ENCODE measurements around the gene CTSD.

CTSD gene

DNA sequence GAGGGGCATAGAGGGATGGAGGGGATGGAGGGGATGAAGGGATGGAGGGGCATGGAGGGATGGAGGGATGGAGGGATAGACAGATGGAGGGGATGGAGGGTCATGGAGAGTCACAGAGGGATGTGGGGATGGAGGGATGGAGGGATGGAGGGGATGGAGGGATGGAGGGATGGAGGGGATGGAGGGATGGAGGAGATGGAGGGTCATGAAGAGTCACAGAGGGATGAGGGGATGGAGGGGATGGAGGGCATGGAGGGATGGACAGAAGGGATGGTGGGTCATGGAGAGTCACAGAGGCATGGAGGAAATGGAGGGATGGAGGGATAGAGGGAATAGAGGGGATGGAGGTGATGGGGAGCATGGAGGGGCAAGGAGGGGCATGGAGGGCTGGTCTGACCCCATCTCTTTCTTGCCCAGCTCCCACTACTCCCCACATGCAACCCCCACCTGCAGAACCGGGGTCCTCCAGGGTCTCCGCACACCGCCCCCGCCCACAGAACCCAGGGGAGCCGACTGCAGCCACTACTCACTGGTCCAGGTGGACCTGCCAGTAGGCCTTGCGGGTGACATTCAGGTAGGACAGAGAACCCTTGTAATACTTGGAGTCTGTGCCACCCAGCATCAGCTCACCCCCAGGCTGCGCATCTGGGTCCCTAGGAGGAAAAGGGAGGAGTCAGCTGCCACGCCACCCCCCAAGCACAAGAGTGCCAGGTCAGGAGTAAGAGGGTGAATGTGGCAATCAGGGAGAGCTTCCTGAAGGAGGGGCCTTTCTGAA, 9.2 kb downstream of the CTSD start:
- DNase-seq: no peak

DNA sequence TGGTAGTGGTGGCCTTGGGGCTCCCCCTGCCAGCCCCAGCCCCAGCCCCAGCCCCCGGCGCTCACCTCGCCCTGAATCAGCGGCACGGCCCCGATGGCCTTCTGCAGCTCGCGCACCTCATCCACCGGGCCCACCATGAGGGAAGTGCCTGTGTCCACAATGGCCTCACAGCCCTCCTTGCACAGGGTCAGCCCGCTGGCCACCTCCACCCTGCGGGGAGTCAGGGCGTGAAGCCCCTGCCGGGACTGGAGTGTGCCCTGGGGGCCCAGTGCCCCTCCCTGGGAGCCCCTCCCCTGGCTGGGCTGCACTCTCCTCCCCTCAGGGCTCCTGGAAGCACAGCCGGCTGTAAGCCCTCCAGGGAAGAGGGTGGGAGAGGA, 9.8 kb downstream of the CTSD start:
- DNase-seq: peak; percentile 29

DNA sequence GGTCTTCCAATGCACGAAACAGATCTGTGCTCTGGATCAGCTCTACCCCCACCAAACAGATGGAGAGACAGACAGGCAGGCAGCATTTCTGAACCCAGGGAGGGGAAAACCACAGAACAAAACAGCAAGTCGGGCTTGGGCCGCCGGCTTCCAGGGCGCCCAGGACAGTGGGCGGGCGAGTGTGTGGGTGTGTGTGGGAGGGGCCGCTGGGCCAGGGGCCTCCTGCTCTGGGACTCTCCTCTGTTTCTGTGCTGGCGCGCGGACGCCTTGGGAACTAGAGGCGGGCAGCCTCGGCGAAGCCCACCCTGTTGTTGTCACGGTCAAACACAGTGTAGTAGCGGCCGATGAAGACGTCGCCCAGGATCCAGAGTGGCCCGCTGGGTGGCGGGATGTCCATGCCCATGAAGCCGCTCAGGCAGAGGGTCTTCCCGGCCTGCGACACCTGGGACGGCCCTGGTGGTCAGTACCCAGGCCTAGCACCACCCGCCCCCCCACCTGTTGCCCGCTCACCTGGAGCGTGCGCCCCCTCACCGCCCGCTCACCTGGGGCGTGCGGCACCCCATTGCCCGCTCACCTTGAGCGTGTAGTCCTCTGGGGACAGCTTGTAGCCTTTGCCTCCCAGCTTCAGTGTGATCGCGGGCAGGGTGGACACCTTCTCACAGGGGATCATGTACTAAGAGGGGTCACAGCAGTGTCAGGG, 10.3 kb downstream of the CTSD start:
- no peak for DNase-seq

DNA sequence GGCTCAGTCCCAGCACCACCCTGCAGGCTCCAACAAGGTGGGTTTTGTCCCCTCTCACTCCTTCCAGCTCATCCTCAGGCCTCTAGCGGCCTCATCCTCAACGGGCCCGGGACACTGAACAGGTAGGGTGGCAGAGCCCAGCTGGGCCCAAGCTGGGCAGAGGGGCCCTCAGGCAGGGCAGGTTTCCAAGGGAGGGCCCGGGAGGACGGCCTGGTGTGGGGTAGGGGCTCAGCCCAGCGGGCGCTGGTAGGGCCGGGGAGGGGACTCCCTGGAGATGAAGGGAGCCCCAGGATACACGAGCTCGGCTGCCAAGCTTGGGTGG, 10.9 kb downstream of the CTSD start:
- DNase-seq: no peak

DNA sequence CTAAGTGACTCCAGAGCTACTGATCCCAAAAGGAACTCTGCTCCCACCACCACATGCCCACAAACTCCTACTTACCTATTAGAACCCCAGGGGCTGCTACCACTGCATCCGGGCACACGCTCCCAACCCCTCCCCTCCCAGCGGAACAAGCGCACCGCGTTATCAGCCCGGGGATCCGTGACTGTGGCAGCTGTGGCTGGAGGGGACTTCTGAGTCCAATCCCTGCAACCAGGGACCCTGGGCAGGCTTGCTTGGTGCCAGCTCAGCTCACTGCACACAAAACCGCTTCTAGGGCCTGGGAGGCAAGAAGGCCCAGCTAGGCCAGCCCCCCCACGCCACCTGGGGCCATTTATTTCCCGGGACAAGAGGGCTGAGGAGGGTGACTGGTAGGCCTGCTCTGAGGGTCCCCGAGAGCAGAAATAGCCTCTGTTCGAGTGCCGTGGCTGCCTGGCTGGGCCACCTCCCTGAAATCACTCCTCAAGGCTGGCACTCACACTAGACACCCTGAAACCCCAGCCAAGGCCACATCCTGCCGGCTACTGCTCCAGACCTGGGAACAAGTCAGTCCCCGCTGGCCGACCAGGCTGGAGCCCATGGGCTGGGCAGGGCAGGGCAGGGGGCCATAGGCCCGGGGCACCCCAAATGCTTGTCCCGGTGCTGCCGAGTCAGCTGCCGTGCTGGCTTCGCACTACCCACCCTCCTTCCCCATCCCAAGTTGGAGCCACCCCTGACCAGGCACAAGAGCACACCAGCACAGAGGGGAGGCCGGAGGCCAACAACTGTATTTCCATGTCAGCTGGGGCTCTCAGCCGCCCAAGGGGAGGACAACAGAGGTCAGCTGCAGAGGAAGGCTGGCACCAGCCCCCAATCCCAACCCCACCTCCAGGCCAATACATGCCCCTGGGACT, 11.5 kb downstream of the CTSD start:
- peak; percentile 26 for DNase-seq

DNA sequence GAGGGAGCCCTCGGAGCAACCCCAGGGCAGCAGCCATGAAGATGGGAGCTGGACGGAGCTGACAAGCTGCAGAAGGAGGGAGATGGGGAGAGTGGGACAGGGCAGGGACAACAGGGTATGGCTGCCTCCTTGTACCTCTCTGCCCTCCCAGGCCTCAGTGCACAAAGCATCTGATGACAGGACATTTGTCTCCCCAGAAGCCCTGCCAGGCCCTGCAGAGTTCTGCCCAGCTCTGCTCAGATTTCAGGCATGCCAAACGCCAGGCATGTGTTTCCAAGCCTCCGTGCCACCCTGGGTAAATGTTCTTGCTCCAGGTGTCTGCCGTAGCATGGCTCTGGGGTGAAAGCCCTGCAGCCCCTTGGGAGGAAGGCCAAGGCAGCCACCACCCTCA, 12.2 kb downstream of the CTSD start:
- DNase-seq: peak; percentile 17

DNA sequence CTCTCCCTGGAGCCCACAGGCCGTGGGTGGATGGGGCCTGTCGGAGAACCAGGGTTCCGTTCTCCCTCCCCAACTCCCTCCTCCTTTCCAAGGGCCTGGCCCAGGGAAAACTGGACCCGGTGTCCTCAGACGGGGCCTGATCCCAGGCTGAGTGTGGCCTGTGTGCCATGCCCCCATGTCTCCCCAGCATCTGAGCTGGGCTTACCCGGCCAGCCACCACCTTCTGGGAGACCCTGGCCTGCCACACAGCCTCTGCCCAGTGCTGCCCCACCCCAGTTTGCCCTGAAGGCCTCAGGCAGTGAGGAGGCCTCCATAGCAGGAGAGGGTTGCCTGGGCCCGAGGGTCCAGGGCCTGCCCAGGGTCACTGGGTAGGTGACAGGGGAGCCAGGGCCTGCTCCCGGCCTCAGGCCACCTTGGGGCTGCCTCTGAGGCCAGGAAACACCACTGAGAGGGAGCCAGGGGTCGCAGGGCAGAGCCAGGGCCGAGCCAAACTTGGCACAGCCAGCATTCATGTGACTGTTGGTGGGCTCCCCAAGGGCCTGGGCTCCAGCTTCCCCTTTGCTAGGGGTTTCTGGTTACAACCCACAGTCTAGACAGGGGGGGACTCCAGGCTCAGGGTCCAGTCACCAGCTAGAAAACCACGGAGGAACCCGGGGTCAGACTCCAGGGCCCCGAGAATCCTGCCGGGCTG, 12.7 kb downstream of the CTSD start:
- DNase-seq: peak; percentile 29

DNA sequence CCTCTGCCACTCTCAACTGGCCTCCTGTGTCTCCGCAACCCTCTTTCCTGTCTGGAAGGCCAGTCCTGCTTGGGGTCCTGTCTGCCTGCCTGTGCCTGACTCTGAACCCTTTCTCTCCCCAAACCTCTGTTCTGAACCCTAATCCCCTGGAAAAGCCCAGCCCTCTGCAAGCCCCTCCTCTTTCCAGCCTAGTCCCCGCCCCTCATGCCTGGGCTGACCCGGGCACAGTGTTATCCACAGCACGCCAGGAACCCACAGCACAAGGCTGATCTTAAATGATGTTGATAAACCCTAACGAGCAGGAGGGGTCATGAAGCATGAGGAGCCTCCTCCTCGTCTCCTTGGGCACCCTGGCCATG, 13.3 kb downstream of the CTSD start, which contains the start of gene IFITM10:
Gene IFITM10, minus strand, starts transcription at position 115 of the 359 bp plus-strand sequence. CDS start 153 bp downstream, outside the sequence.
- no peak for DNase-seq

DNA sequence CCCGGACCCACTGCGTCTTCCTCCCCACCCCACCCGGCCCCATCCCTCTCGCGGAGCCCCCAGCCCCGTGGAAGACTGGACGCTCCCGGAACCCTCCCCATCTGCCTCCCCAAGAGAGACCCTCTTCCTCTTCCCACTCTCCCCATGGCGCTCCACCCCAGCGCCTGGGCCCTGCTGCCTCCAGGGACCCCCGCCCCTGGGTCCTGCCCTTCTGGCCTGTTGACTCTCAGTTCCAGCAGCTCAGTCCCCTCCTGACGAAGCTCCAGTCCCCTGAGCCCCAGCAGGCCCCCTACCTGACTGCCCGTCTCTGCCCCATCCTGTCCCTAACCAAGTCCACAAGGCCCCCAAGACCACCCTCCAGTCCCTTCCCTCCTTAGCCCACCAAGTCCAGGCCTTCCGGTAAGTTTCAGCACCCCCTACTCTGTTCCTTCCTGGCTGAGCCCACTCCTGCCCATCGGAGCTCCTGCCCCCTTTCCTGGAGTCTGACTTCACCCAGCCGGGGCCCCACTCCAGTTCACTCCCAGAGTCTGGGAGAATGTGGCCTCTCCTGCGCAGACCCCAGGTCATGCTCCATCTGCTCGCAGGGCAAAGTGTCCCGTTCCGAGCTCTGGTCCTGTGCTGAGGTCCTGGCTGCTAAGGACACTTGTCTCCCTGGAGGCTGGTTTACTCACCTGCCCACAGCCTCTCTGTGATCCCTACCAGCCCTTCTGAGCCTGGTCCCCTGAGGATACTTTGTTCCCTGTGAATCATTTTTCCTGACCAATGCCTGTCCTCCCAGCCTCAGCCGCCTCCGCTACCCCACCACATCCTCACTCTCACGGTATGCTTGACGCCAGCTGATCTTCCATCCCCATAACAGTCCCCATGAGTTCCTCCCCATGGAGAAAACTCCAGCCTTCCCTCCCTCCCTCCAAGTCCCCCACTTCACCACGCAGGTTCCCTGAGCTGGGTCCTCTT, 14.1 kb downstream of the CTSD start:
- peak; percentile 37 for DNase-seq

DNA sequence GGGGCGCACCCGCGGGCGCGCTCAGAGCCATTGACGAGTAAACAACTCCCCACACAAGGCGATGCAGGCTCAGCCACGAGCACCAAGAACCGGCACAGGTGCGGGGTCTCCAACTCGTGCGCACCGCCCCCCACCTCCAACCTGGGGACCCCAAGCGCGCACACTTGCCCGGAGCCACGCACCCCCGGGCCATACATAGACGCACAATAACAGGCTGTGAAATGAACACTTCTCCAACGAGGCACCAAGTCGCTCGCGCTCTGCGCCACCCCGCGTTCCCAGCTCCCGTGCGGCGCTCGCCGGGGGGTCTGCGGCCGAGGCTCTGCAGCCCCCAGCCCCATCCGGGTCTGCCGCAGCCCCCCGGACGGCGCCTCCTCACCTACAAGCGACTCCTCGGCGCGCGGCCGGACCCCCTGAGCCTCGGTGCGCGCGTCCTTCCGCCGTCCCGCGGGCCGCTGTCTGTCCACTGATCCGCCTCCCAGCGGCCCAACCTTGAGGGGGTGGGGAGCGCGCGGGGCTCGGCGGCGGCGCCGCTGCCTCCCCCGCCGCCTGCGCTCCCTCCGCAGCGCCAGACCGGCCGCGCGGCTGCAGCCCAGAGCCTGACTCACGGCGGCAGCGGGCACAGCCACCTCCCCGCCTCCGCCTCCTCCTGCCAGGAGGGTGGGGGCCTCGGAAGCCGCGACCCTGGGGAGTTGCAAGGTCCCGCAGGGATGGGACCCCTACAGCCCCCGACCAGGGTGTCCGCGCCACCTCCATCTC, 14.9 kb downstream of the CTSD start:
- peak; percentile 31 for DNase-seq

DNA sequence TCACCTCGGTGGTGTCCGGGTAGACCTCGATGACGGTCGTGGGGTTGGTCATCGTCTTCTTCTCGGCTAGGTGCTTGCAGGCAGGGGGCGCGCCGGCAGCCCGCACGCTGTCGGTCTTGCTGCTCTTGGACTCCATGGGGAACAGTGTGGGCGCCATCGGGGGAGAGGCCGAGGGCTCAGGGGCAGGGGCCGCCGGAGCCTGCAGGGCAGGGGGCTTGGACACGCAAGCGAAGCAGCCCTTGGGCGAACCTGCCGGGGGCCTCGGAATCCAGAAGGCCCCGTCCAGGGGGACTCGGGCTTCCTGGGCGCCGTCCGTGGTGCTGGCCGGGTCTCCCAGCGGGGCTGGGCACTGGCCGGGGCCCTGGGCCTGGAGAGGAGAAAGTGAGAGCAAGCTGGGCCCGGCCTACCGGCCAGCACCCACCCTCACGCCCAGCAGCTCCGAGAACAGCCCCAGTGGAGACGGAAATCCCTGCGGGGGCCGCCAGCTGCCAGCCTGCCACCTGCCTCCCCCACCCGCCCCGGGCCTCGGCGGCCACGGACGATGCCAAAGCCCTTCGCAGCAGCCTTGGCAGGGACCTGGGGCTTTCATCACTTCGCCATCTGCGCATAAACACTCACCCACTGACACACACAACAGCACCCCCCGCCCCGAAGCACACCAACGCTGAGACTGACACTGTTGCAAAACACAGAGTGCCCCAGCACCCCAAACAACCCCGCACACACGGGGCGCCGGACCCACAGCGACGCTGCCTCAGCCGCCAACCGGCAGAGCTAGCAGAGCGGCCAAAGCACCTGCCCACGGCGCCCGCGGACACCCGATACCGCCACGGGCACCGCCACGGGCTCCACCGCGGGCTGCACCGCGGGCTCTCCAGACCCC, 15.7 kb downstream of the CTSD start:
- peak; percentile 27 for DNase-seq

DNA sequence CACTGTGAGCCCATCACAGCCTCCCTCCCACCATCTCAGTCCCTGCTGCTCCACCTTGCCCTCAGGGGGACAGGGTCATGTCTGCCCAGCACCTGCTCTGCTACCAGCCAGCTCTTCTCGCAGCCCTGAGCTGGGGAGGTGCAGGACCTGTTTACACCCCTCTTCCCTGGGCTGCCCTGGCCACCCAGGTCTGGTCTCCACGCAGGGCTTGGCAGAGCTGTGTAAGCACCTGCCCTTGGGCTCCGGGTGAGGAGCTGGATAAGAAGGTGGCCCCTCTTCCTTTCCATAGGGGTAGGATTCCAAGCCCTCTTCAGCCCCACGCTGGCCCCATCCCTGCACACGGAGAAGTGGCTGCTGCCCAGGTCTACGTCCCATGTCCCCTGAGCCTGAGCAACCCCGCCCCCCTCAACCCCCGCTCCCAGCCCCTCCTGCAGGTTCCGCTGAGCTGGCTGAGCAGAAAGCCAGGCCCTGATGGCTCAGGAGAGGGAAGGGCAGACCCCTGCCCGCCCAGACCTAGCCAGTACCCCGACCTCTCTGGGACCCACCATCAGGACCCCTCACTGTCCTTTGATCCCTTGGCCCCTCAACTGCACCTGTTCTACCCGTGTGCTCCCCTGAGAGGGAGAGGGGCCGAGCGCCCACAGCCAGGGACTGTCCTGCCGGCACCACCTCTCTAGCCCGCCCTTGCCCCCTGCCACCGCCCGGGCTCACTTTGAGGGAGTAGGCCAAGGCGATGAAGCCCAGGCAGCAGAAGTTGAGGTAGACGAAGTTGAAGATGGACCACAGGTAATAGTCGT, 16.6 kb downstream of the CTSD start:
- peak; percentile 27 for DNase-seq

DNA sequence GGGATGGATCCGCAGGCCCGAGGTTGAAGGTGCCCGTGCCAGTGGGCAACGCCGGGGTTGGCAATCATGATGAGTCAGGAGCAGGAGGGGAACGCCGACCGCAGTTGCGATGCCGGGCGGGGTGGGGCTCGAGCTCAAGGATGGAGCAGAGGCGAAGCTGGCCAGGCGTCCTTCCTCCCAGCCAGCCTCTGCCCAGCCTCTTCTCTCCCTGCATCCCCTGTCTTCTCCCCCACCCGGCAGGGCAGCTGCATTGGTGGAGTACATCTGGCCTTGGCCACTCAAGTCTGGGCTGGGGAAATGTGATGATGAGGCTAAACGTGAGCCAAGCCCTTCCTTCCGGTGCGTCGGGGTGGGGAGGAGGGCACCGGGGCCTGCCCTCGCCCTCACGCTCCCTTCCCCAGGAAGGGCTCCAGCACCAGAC, 17.2 kb downstream of the CTSD start:
- DNase-seq: peak; percentile 33

DNA sequence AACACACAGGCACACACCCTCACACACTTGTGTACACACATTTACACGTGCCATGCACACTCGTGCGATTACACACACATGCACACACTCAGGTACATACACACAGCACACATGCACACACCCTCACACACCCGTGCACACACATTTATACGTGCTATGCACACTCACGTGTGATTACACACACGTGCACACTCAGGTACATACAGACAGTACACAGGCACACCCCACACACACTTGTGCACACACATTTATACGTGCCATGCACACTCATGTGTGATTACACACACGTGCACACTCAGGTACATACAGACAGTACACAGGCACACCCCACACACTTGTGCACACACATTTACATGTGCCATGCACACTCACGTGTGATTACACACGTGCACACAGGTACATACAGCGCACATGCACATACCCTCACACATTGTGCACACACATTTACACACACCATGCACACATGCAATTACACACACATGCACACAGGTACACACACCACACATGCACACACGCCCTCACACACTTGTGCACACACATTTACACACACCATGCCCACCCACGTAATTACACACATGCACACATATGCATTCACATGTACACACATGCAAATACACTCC, 17.9 kb downstream of the CTSD start:
- DNase-seq: peak; percentile 15

DNA sequence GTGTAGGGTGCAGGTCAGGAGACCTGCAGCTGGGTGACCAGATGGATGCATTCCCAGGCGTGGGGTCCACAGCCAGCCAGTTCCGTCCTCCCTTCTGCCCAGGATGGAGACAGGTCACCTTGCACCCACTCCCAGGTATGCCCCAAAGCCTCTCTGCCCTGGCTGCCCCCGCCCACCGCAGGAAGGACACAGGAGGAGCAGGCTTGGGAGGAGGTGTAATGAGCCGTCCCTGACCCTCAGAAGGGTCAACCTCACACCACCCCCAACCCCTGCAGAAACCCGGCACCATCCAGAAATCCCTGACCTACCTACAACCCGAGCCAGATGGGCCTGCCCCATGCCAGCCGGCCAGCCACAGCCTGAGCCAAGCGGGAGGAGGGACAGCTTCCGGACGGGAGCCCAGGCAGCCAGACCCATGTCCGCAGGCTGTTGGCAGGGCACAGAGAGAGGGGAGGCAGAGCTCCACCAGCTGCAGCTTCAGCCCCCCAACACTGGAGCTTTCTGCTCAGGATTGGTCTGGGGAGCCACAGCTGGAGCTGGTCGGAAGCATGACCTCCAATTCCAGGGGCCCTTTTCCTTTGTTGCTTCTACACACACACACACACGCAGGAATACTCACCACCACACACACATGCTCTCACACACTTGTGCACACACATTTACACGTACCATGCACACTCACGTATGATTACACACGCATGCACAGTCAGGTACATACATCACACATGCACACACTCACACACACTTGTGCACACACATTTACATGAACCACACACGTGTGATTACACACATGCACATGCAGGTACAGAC, 18.6 kb downstream of the CTSD start:
- peak; percentile 43 for DNase-seq

DNA sequence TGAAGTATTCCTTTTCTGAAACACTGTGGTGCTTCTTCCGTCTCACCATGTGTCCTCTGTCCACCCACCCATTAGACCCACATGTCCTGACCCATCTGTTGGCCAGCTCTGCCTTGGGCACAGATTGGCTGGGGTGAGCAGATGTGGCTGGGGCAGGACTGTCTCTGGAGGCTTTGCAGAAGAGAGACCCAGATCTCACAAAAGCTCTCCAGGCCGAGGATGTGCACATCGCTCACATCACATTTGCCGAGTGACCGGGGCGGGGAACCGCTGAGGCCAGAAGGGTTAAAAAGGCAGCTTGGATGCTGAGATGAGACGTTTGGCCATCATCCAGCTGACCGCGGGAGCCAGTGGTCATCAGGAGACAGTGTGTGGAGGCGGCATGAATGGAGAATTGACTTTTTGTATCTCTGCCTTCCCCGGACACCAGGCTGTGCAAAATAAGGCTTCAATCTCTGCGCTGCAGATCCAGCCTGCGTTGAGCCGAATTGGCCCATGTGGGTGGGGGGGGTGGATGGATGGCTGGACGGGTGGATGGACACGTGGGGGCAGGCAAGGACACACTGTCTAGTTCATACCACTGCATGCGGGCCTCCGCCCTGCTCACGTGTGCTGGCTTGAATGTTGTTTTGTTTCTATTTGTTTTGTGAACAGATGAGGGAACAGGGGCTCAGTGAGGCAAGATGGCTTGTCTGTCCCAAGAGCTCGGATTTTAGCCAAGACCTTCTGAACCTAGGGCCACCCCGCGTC, 19.4 kb downstream of the CTSD start:
- DNase-seq: peak; percentile 25
